NCI-H187 treated with DMSO at 0.1 percent for 48 hours (cell line): Measurements from ENCODE around the gene HDAC4.

ENCODE experiments used
- DNase-seq: peaks from one replicate; lab custom pipeline; 2025; lab: John Stamatoyannopoulos, UW

HDAC4 gene

GRCh38 chr2:239368906-239369552 is 31.8 kb downstream of the HDAC4 start:
- DNase-seq: no peak

DNA sequence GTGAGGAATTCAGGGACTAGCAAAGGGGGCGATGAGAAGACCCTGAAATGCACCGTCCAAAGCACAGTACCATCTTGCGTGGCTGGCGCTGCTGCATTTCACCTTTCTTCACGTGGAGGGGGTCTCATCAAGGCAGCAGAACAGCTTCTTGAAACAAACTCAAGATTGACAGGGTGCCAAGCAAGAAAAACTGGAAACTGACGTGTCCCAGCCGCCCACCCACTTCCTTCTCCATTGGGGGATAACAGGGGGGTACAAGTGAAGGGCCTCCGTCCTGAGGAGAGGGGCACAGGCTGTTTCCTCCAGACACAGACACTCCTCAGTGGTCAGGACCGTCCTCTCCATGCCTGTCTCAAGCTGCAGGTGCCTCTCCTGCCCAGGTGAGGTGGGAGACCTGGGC is 32.5 kb downstream of the HDAC4 start:
- DNase-seq: no peak

GRCh38 chr2:239366740-239367139 is 34.1 kb downstream of the HDAC4 start:
- no peak for DNase-seq

- DNase-seq: no peak
Measured at GRCh38 chr2:239365782-239366435, 34.9 kb downstream of the HDAC4 start.

- no peak for DNase-seq
Measured at GRCh38 chr2:239365071-239365781, 35.6 kb downstream of the HDAC4 start.

DNA sequence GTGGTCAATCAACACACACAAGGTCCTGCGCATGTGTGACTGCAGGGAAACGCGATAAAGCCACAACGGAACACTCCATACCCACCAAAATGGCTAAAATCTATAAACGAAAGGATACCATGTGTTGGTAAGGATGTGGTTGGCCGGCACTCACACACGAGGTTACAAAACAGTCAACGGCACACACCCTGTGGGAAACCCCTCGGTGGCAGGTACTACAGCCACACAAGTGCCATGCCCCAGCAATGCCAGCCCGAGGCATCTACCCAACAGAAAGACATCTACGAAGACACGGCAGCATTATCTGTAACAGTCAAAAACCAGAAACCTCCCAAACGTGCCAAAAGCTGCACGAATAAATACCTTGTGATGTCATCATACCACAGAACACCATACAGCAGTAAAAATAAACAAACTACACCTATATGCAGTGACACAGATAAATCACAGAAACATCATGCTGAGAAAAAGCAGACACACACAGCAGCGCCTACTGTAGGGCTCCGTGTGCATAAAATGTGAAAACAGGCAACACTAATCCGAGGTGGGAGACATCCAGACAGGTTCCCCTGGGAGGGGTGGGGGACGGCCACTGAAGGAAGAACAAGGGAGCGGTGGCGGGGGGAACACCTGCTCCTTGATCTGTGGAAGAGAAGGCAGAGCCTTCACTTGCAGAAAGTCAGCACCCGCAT is 36.7 kb downstream of the HDAC4 start:
- DNase-seq: no peak

- DNase-seq: no peak
Measured at GRCh38 chr2:239362507-239362906, 38.3 kb downstream of the HDAC4 start.

DNA sequence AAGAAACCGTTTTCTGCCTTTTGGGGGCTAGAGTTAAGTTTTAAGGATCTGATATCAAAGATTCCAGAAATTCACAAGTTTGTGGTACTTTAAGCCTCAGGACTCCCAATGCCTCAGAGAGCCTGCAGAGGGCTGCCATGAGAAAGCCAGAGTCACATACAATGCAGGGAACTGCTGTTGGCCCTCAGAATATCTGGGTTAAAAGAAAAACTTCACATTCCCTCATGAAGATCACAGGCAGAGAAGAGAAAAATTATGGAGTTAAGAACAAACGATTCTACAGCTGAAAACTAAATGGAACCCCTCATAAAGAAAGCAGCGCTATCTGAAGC is 39.5 kb downstream of the HDAC4 start:
- DNase-seq: no peak

- no peak for DNase-seq
Measured at GRCh38 chr2:239360421-239361310, 40.2 kb downstream of the HDAC4 start.

GRCh38 chr2:239360008-239360407 is 40.8 kb downstream of the HDAC4 start:
- no peak for DNase-seq

- no peak for DNase-seq
Measured at GRCh38 chr2:239359196-239359912, 41.5 kb downstream of the HDAC4 start.

DNA sequence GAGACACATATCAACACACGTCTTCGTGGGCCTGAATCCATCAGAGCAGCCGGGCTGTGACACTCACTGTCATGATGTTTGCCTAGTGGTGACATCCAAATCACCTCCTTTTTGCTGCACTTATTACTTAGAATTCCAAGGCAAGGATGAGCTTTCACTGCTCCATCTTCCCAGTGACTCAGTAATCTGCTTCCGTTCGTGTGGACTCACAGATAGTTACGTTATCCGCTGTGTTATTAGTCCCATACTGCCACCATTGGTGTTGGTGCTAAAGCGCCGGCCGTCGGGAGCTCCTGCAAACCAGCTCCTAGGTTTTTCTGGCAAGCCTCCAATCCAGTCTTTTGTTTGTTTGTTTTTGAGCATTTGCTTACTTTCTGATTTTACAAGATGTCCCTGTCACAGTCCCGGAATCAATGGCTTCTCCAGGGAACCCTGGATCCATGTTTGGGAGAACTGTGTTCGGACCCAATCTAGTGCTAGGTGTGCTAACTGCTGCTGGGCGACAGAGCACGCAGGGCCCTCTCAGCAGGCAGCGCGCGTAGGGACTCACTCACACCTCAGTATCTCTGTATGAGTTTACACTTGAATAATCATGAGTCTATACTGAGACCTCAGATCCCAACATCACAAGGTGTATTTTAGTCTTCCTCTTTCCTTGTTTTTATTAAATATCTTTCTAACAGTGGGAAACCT is 42.6 kb downstream of the HDAC4 start:
- no peak for DNase-seq

DNA sequence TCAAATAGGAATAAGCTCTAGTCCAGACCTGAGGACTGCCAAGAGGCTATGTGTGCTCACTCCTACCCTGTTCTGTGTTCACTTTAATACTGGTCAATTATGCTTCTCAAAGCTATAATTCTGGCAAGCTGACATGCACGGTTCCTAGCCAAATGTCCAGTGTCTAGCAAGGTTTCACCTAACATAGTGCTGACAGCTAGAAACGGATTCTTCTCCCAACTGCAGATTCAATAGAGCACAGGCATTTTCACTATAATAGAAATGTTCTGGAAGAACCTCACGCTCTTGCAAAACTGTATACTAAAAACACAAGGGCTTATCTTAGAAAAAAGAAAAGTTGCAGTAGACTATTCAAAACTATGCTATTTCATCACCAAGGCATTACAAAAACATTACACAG is 45.1 kb downstream of the HDAC4 start:
- no peak for DNase-seq

- DNase-seq: no peak
Measured at GRCh38 chr2:239355139-239355538, 45.7 kb downstream of the HDAC4 start.

GRCh38 chr2:239354791-239355136 is 46.1 kb downstream of the HDAC4 start:
- DNase-seq: no peak

DNA sequence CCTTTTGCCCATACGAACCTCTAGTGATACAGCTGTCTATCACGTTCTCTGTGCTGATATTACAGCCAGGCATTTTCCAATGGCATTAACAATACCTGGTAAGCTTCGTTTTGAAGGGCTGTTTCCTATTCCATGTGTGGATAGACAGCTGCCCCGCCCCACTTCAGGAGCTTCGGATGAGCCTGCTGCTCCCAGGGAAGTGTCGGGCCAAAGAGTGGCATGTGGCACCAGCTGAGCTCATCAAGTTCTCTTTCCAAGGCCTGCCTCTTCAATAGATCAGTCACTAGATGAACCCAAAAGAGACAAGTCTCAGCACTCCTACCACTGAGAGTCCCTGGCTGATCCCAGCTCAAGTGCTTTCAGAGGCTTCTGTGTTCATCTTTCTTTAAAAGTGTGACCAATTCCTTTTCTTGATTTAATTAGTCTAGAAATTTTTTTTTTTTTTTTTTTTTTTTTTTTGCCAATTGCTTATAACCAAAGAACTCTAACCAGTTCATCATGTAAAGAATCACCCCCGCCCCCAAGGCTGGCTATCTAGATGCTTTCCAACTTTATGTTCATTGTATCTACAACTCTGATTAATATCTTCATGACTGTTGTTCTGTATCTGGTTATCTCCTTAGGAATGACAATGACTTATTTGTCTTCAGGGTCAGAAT is 46.6 kb downstream of the HDAC4 start:
- no peak for DNase-seq

DNA sequence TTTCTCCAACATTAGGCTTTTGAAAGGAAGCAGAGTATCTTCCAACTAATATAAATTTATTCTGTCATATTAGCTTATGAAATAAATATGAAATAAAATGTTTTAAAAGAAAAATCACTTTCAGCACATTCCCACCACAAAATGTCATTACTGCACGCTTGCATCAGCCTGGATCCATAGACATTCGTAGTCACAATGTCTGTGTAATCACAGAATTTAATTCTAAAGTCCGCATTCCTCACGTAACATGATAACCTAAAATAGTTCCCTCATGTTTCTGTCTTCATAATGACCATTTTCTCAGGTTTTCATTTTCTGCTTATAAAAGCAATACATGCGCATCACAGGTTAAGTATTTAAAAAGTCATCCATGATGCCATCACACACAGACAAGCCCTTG is 47.1 kb downstream of the HDAC4 start:
- DNase-seq: no peak

- DNase-seq: no peak
Measured at GRCh38 chr2:239351687-239352086, 49.1 kb downstream of the HDAC4 start.

- DNase-seq: no peak
Measured at GRCh38 chr2:239349453-239350135, 51.2 kb downstream of the HDAC4 start.
